ENCODE data around the gene MCU. TPM values are rescaled to one million over a fixed set of nuclear protein-coding genes. Genes with fewer than 3 reads are reported as not detected.

MCU gene
- total and polyA plus RNA-seq, 2 donors (not counting 1 experiment from before 2014, with no cell fraction given) = 11.7 to 21.1 TPM

GRCh38 chr10:72800000-72800740, 108.2 kb downstream of the MCU start:
- ATAC-seq (ENCODE audit: low read depth) (no peak), DNase-seq (no peak)
- no peaks in the 10 kb centered on the region for H3K4me1 ChIP-seq (ENCODE audit: control insufficient read depth in 2 of 2, insufficient read depth in 2 of 2, low read length in 2 of 2)
- Mint-ChIP-seq H3K4me1 (no peaks in the 10 kb centered on the region), H3K4me3 (no peak overlapping the region), H3K27me3 (no peaks in the 10 kb centered on the region), H3K9me3 (ENCODE audit: insufficient read depth) (no peaks in the 10 kb centered on the region), H3K27ac (no peak overlapping the region)
- no peak for TF ChIP-seq CTCF (IDR thresholded peaks at IDR 0.05)
- no peak for TF ChIP-seq EZH2 (IDR thresholded peaks at IDR 0.05; ENCODE audit: borderline replicate concordance, insufficient read depth, low read depth, low read length, poor library complexity, severe bottlenecking)
- H3K27me3 ChIP-seq (replicated peaks in 1 of 4; ENCODE audit: control extremely low read depth in 1 of 4, control insufficient read depth in 3 of 4, insufficient read depth in 4 of 4, low read length in 3 of 4) = no peaks in the 10 kb centered on the region
- H3K36me3 ChIP-seq (replicated peaks in 1 of 2; ENCODE audit: control extremely low read depth in 1 of 2, control insufficient read depth in 1 of 2, extremely low read depth in 1 of 2, insufficient read depth in 2 of 2, low read length in 1 of 2) = no peaks in the 10 kb centered on the region
- no peak overlapping the region for H2AFZ ChIP-seq (ENCODE audit: insufficient read depth, low read depth, low read length, poor library complexity, severe bottlenecking)
- intact Hi-C loops (cut with micrococcal nuclease) = no loop called here
- 86% methylated on average over 1 of the region's 4 CpGs for WGBS (ENCODE audit: insufficient coverage)
- H3K27ac ChIP-seq (ENCODE audit: low read length in 2 of 2) = no peak overlapping the region
- H3K9me3 ChIP-seq (ENCODE audit: control extremely low read depth in 1 of 3, control insufficient read depth in 2 of 3, insufficient read depth in 1 of 3, low read length in 2 of 3) = no peaks in the 10 kb centered on the region
- H3K4me3 ChIP-seq (ENCODE audit: control extremely low read depth in 1 of 5, extremely low read depth in 1 of 5, insufficient read depth in 1 of 5, low read depth in 2 of 5, low read length in 4 of 5) = no peak overlapping the region
- no peak overlapping the region for H3K4me2 ChIP-seq (replicated peaks; ENCODE audit: low read depth, low read length, poor library complexity, severe bottlenecking)
- H3K79me2 ChIP-seq (ENCODE audit: control insufficient read depth, insufficient read depth, low read length) = no peaks in the 10 kb centered on the region
- no peak overlapping the region for H3K9ac ChIP-seq (ENCODE audit: low read length)
- CTCF ChIA-PET = no interaction called here
- H4K20me1 ChIP-seq (ENCODE audit: control insufficient read depth, insufficient read depth, low read length, poor library complexity, severe bottlenecking) = no peaks in the 10 kb centered on the region
- POLR2A ChIA-PET = no interaction called here

GRCh38 chr10:72800741-72801092, 108.8 kb downstream of the MCU start:
- no peaks in the 10 kb centered on the region for H3K4me1 ChIP-seq (ENCODE audit: control insufficient read depth in 2 of 2, insufficient read depth in 2 of 2, low read length in 2 of 2)
- no peaks in the 10 kb centered on the region for H4K20me1 ChIP-seq (ENCODE audit: control insufficient read depth, insufficient read depth, low read length, poor library complexity, severe bottlenecking)
- no peak overlapping the region for H2AFZ ChIP-seq (ENCODE audit: insufficient read depth, low read depth, low read length, poor library complexity, severe bottlenecking)
- no peak overlapping the region for H3K27ac ChIP-seq (ENCODE audit: low read length in 2 of 2)
- H3K9ac ChIP-seq (ENCODE audit: low read length) = no peak overlapping the region
- no peaks in the 10 kb centered on the region for H3K27me3 Mint-ChIP-seq
- DNase-seq (no peak), ATAC-seq (ENCODE audit: low read depth) (no peak)
- no peak overlapping the region for H3K27ac Mint-ChIP-seq
- intact Hi-C loops (cut with micrococcal nuclease) = no loop called here
- ChIA-PET CTCF (no interaction called here), POLR2A (no interaction called here)
- no peak overlapping the region for H3K4me2 ChIP-seq (replicated peaks; ENCODE audit: low read depth, low read length, poor library complexity, severe bottlenecking)
- no peaks in the 10 kb centered on the region for H3K9me3 Mint-ChIP-seq (ENCODE audit: insufficient read depth)
- H3K4me3 ChIP-seq (ENCODE audit: control extremely low read depth in 1 of 5, extremely low read depth in 1 of 5, insufficient read depth in 1 of 5, low read depth in 2 of 5, low read length in 4 of 5) = no peak overlapping the region
- no peaks in the 10 kb centered on the region for H3K27me3 ChIP-seq (replicated peaks in 1 of 4; ENCODE audit: control extremely low read depth in 1 of 4, control insufficient read depth in 3 of 4, insufficient read depth in 4 of 4, low read length in 3 of 4)
- no peak for TF ChIP-seq EZH2 (IDR thresholded peaks at IDR 0.05; ENCODE audit: borderline replicate concordance, insufficient read depth, low read depth, low read length, poor library complexity, severe bottlenecking)
- no peak for TF ChIP-seq CTCF (IDR thresholded peaks at IDR 0.05)
- no peaks in the 10 kb centered on the region for H3K9me3 ChIP-seq (ENCODE audit: control extremely low read depth in 1 of 3, control insufficient read depth in 2 of 3, insufficient read depth in 1 of 3, low read length in 2 of 3)
- no peaks in the 10 kb centered on the region for H3K4me1 Mint-ChIP-seq
- H3K4me3 Mint-ChIP-seq = no peak overlapping the region
- 77% methylated on average over 3 of the region's 6 CpGs for WGBS (ENCODE audit: insufficient coverage)
- no peaks in the 10 kb centered on the region for H3K79me2 ChIP-seq (ENCODE audit: control insufficient read depth, insufficient read depth, low read length)
- H3K36me3 ChIP-seq (replicated peaks in 1 of 2; ENCODE audit: control extremely low read depth in 1 of 2, control insufficient read depth in 1 of 2, extremely low read depth in 1 of 2, insufficient read depth in 2 of 2, low read length in 1 of 2) = no peaks in the 10 kb centered on the region

Data from B cell (primary cell).